HEK293 (cell line): Measurements from ENCODE around the gene YDJC.

Experiments used
- CTCF ChIA-PET: fragments of 350-600 bp; formaldehyde crosslinking; extraction: SDS; loops from one replicate; lab custom pipeline; 2021; ENCODE audit warnings: antibody characterized with exemption; lab: Yijun Ruan, JAX
- POLR2A ChIA-PET: fragments of 300-600 bp; formaldehyde crosslinking; extraction: SDS; loops from one replicate; lab custom pipeline; 2020; ENCODE audit warnings: antibody characterized with exemption, inconsistent platforms; lab: Yijun Ruan, JAX
- H3K27ac ChIP-seq: fragments of 200-500 bp; sonication (Bioruptor generic); 2 replicates; pipeline ENCODE4 v1.5.1; 2014; ENCODE audit warnings: low read depth, low read length, control low read depth, inconsistent platforms; ENCODE audit errors: extremely low read depth
- H3K36me3 ChIP-seq, 2 experiments: fragments of 200-500 bp in 1 of 2; sonication (Bioruptor generic) in 1 of 2; 1 replicate in 1 of 2; 2 replicates in 1 of 2; pipeline ENCODE4 v1.5.1; 2014 to 2017; ENCODE audit warnings: inconsistent platforms in 2 of 2, low read length in 2 of 2; ENCODE audit not compliant: control insufficient read depth in 2 of 2, insufficient read depth in 1 of 2
- H3K4me1 ChIP-seq: fragments of 200-500 bp; sonication (Bioruptor generic); 2 replicates; pipeline ENCODE4 v1.5.1; 2014; ENCODE audit warnings: mild to moderate bottlenecking, low read length, inconsistent platforms; ENCODE audit not compliant: control insufficient read depth, insufficient read depth
- H3K4me3 ChIP-seq: 2 replicates; pipeline ENCODE4 v1.5.1; 2011; ENCODE audit warnings: low read depth, mild to moderate bottlenecking, control low read depth, low read length, moderate library complexity
- H3K9me3 ChIP-seq: fragments of 200-500 bp; sonication (Bioruptor generic); 2 replicates; pipeline ENCODE4 v1.5.1; 2014; ENCODE audit warnings: low read depth, low read length, inconsistent platforms; ENCODE audit not compliant: control insufficient read depth, insufficient read depth
- EGR2 ChIP-seq: fragments of 450-650 bp; formaldehyde crosslinking; IDR thresholded peaks from 2 replicates; pipeline ENCODE4 v1.5.1; 2016; ENCODE audit warnings: low read depth, missing biosample characterization, missing genetic modification characterization
- FEZF1 ChIP-seq: fragments of 450-650 bp; formaldehyde crosslinking; IDR thresholded peaks from 2 replicates; pipeline ENCODE4 v1.5.1; 2016; ENCODE audit warnings: missing biosample characterization, missing genetic modification characterization
- GLIS1 ChIP-seq: fragments of 450-650 bp; formaldehyde crosslinking; IDR thresholded peaks from 2 replicates; pipeline ENCODE4 v1.5.1; 2016; ENCODE audit warnings: missing biosample characterization, missing genetic modification characterization
- HIC1 ChIP-seq: fragments of 450-650 bp; formaldehyde crosslinking; IDR thresholded peaks from 2 replicates; pipeline ENCODE4 v1.5.1; 2016; ENCODE audit warnings: missing biosample characterization, missing genetic modification characterization
- IKZF3 ChIP-seq: fragments of 450-650 bp; IDR thresholded peaks from 2 replicates; pipeline ENCODE4 v1.5.0; 2018; ENCODE audit warnings: missing biosample characterization, mild to moderate bottlenecking, missing genetic modification characterization, moderate library complexity
- MZF1 ChIP-seq: fragments of 450-650 bp; formaldehyde crosslinking; IDR thresholded peaks from 2 replicates; pipeline ENCODE4 v1.5.1; 2017; ENCODE audit warnings: missing biosample characterization, missing genetic modification characterization, borderline replicate concordance
- OSR2 ChIP-seq: fragments of 450-650 bp; formaldehyde crosslinking; IDR thresholded peaks from 2 replicates; pipeline ENCODE4 v1.5.1; 2016; ENCODE audit warnings: missing biosample characterization, missing genetic modification characterization
- SCRT2 ChIP-seq: fragments of 450-650 bp; formaldehyde crosslinking; IDR thresholded peaks from 2 replicates; pipeline ENCODE4 v1.5.1; 2016; ENCODE audit warnings: missing biosample characterization, missing genetic modification characterization
- ZBTB11 ChIP-seq: fragments of 450-650 bp; formaldehyde crosslinking; conservative IDR thresholded peaks from 2 replicates; pipeline ENCODE4 v1.5.1; 2016; ENCODE audit warnings: low read depth, missing biosample characterization, missing genetic modification characterization
- ZBTB20 ChIP-seq: fragments of 450-650 bp; formaldehyde crosslinking; IDR thresholded peaks from 2 replicates; pipeline ENCODE4 v1.5.1; 2016; ENCODE audit warnings: missing biosample characterization, missing genetic modification characterization
- ZBTB7A ChIP-seq: fragments of 450-650 bp; formaldehyde crosslinking; IDR thresholded peaks from 2 replicates; pipeline ENCODE4 v1.5.1; 2016; ENCODE audit warnings: low read depth, missing biosample characterization, missing genetic modification characterization
- ZFHX2 ChIP-seq: fragments of 450-650 bp; formaldehyde crosslinking; conservative IDR thresholded peaks from 2 replicates; pipeline ENCODE4 v1.5.1; 2016; ENCODE audit warnings: missing biosample characterization, missing genetic modification characterization
- ZNF121 ChIP-seq: fragments of 450-650 bp; formaldehyde crosslinking; IDR thresholded peaks from 2 replicates; pipeline ENCODE4 v1.5.1; 2016; ENCODE audit warnings: missing biosample characterization, missing genetic modification characterization
- ZNF133 ChIP-seq: fragments of 450-650 bp; formaldehyde crosslinking; IDR thresholded peaks from 2 replicates; pipeline ENCODE4 v1.5.1; 2016; ENCODE audit warnings: missing biosample characterization, missing genetic modification characterization
- ZNF19 ChIP-seq: fragments of 450-650 bp; formaldehyde crosslinking; IDR thresholded peaks from 2 replicates; pipeline ENCODE4; 2016; ENCODE audit warnings: missing biosample characterization, missing genetic modification characterization, low read depth
- ZNF221 ChIP-seq: fragments of 450-650 bp; formaldehyde crosslinking; IDR thresholded peaks from 2 replicates; pipeline ENCODE4 v1.5.1; 2017; ENCODE audit warnings: missing biosample characterization, missing genetic modification characterization, borderline replicate concordance
- ZNF274 ChIP-seq, 2 experiments: fragments of 200-500 bp in 1 of 2; fragments of 450-650 bp in 1 of 2; sonication (Bioruptor generic) in 1 of 2; formaldehyde crosslinking in 1 of 2; IDR thresholded peaks; 2 replicates each; pipeline versions ENCODE4 v1.5.1 to v1.6.1; 2014 to 2016; ENCODE audit warnings: borderline replicate concordance in 1 of 2, inconsistent platforms in 1 of 2, low read length in 1 of 2, missing biosample characterization in 1 of 2, missing genetic modification characterization in 1 of 2
- ZNF302 ChIP-seq: fragments of 450-650 bp; formaldehyde crosslinking; IDR thresholded peaks from 2 replicates; pipeline ENCODE4 v1.5.1; 2016; ENCODE audit warnings: missing biosample characterization, missing genetic modification characterization, low read depth
- ZNF366 ChIP-seq: fragments of 450-650 bp; formaldehyde crosslinking; conservative IDR thresholded peaks from 2 replicates; pipeline ENCODE4 v1.5.1; 2016; ENCODE audit warnings: missing biosample characterization, missing genetic modification characterization
- ZNF544 ChIP-seq: fragments of 450-650 bp; formaldehyde crosslinking; IDR thresholded peaks from 2 replicates; pipeline ENCODE4 v1.5.0; 2017; ENCODE audit warnings: missing biosample characterization, missing genetic modification characterization
- ZNF555 ChIP-seq: fragments of 450-650 bp; formaldehyde crosslinking; conservative IDR thresholded peaks from 2 replicates; pipeline ENCODE4 v1.5.1; 2017; ENCODE audit warnings: missing biosample characterization, mild to moderate bottlenecking, missing genetic modification characterization, inconsistent platforms
- ZNF571 ChIP-seq: fragments of 450-650 bp; formaldehyde crosslinking; IDR thresholded peaks from 2 replicates; pipeline ENCODE4 v1.5.0; 2017; ENCODE audit warnings: missing biosample characterization, missing genetic modification characterization
- ZNF596 ChIP-seq: fragments of 450-650 bp; IDR thresholded peaks from 2 replicates; pipeline ENCODE4 v1.5.0; 2018; ENCODE audit warnings: missing biosample characterization, mild to moderate bottlenecking, missing genetic modification characterization, moderate library complexity
- ZNF621 ChIP-seq: fragments of 450-650 bp; formaldehyde crosslinking; IDR thresholded peaks from 2 replicates; pipeline ENCODE4 v1.5.1; 2017; ENCODE audit warnings: missing biosample characterization, missing genetic modification characterization
- ZNF677 ChIP-seq: fragments of 450-650 bp; IDR thresholded peaks from 2 replicates; pipeline ENCODE4 v1.5.0; 2018; ENCODE audit warnings: missing biosample characterization, mild to moderate bottlenecking, missing genetic modification characterization, moderate library complexity
- ZNF701 ChIP-seq: fragments of 450-650 bp; formaldehyde crosslinking; IDR thresholded peaks from 2 replicates; pipeline ENCODE4 v1.5.1; 2016; ENCODE audit warnings: missing biosample characterization, missing genetic modification characterization
- ZNF791 ChIP-seq: fragments of 450-650 bp; formaldehyde crosslinking; IDR thresholded peaks from 2 replicates; pipeline ENCODE4 v1.5.1; 2016; ENCODE audit warnings: missing biosample characterization, missing genetic modification characterization

The YDJC gene

GRCh38 chr22:21626073-21626734, 3.6 kb downstream of the YDJC start:
- H3K4me1 ChIP-seq: no peaks in the 10 kb centered on the region
- ChIA-PET POLR2A (interaction anchor here (0.6 to 2.5 kb wide), 5 partner anchors 9 to 70 kb away, joined by 3 to 10 read pairs (median 4); partner anchors contain the start of gene SDF2L1), CTCF (interaction anchor here (0.6 to 5.7 kb wide), 4 partner anchors 10 to 21 kb away, joined by 3 to 56 read pairs (median 19); partner anchors contain the start of gene SDF2L1)
- H3K9me3 ChIP-seq: no peaks in the 10 kb centered on the region
- H3K36me3 ChIP-seq: peaks cover 0 to 60% of the 10 kb centered on the region in 2 experiments; a peak in 1 of 3 replicates
- H3K27ac ChIP-seq: no peak overlapping the region
- no peak overlapping the region for H3K4me3 ChIP-seq
- TF ChIP-seq ZNF791 (tag by site-specific recombination) (no peak), ZNF121 (tag by site-specific recombination) (peak; percentile 64; the same call in 1 of the 2 replicates), ZNF555 (no peak), ZNF571 (tag by site-specific recombination) (no peak), ZNF366 (tag by site-specific recombination) (peak; percentile 43; the same call in 1 of the 2 replicates), ZNF274 (IDR thresholded peaks at IDR 0.05; ENCODE audit: low read length) (no peak), ZNF274 (tag by site-specific recombination; IDR thresholded peaks at IDR 0.05; ENCODE audit: borderline replicate concordance) (no peak), ZNF133 (tag by site-specific recombination) (no peak), GLIS1 (tag by site-specific recombination) (peak; percentile 39; the same call in 1 of the 2 replicates)

- no peaks in the 10 kb centered on the region for H3K4me1 ChIP-seq
- ChIA-PET POLR2A (interaction anchor here (0.7 to 1.6 kb wide), 5 partner anchors 11 to 52 kb away, joined by 3 to 4 read pairs (median 3); partner anchors contain the start of gene SDF2L1), CTCF (interaction anchor here (0.6 to 5.7 kb wide), 12 partner anchors 11 to 44 kb away, joined by 3 to 33 read pairs (median 4); partner anchors contain the start of gene SDF2L1)
- no peak overlapping the region for H3K4me3 ChIP-seq
- H3K27ac ChIP-seq: no peak overlapping the region
- H3K36me3 ChIP-seq: peaks cover 0 to 70% of the 10 kb centered on the region in 2 experiments; a peak in 1 of 3 replicates
- TF ChIP-seq ZNF621: no peak
- peak; percentile 72 for TF ChIP-seq ZFHX2 (tag by site-specific recombination)
- TF ChIP-seq ZBTB11 (tag by site-specific recombination): no peak
- no peak for TF ChIP-seq OSR2 (tag by site-specific recombination)
- no peak for TF ChIP-seq ZNF677
- no peak for TF ChIP-seq ZNF302
- no peak for TF ChIP-seq GLIS1 (tag by site-specific recombination)
- TF ChIP-seq ZNF701 (tag by site-specific recombination): no peak
- TF ChIP-seq SCRT2 (tag by site-specific recombination): peak; percentile 24; the same call in 1 of the 2 replicates
- no peak for TF ChIP-seq ZNF544
- TF ChIP-seq EGR2 (tag by site-specific recombination): peak; percentile 75
- TF ChIP-seq ZBTB7A (tag by site-specific recombination): no peak
- no peak for TF ChIP-seq FEZF1 (tag by site-specific recombination)
- TF ChIP-seq ZNF221: no peak
- no peak for TF ChIP-seq ZBTB20 (tag by site-specific recombination)
- TF ChIP-seq ZNF596 (tag by site-specific recombination): no peak
- no peak for TF ChIP-seq HIC1 (tag by site-specific recombination)
- 0 out of 2 replicates have a peak, but pooled peaks have one; percentile 35 for TF ChIP-seq IKZF3
- no peak for TF ChIP-seq ZNF19
- TF ChIP-seq MZF1: no peak
- no peaks in the 10 kb centered on the region for H3K9me3 ChIP-seq
These were observed 4.7 kb downstream of the YDJC start for GRCh38 chr22:21624880-21625791.
